C4-2B (cell line): Measurements from ENCODE around the gene SFMBT2.

ENCODE experiments used
- CTCF ChIP-seq: fragments of 450-650 bp; conservative IDR thresholded peaks from 2 replicates; pipeline ENCODE4 v1.5.1; 2017; ENCODE audit warnings: mild to moderate bottlenecking
- ZFX ChIP-seq: fragments of 450-650 bp; IDR thresholded peaks from 2 replicates; pipeline ENCODE4 v1.6.1; 2017

GRCh38 chr10:7319632-7320031, 91.2 kb downstream of the SFMBT2 start:
- TF ChIP-seq CTCF (no peak), ZFX (no peak)
